ENCODE results near the gene NCS1.

NCS1 gene

GRCh38 chr9:130129432-130130061 is 42.7 kb upstream of the NCS1 start:
- H3K4me3 ChIP-seq (ENCODE audit: low read depth, low read length), result no peak overlapping the region
- in situ Hi-C loops (cut with HindIII; ENCODE audit: low sequenced_read_pairs), result no loop called here
- no peak for TF ChIP-seq CTCF (IDR thresholded peaks at IDR 0.05; ENCODE audit: low read depth, low read length)
- DNase-seq (ENCODE audit: low read depth, low spot score), result peak; percentile 61

GRCh38 chr9:130132746-130133145 is 39.5 kb upstream of the NCS1 start:
- TF ChIP-seq CTCF (IDR thresholded peaks at IDR 0.05; ENCODE audit: low read depth, low read length), result no peak
- in situ Hi-C loops (cut with HindIII; ENCODE audit: low sequenced_read_pairs), result no loop called here
- DNase-seq (ENCODE audit: low read depth, low spot score), result no peak
- no peak overlapping the region for H3K4me3 ChIP-seq (ENCODE audit: low read depth, low read length)

GRCh38 chr9:130137081-130137640 is 35.0 kb upstream of the NCS1 start:
- in situ Hi-C loops (cut with HindIII; ENCODE audit: low sequenced_read_pairs), result no loop called here
- no peak for TF ChIP-seq CTCF (IDR thresholded peaks at IDR 0.05; ENCODE audit: low read depth, low read length)

GRCh38 chr9:130137641-130138081 is 34.5 kb upstream of the NCS1 start:
- in situ Hi-C loops (cut with HindIII; ENCODE audit: low sequenced_read_pairs), result no loop called here
- no peak for DNase-seq (ENCODE audit: low read depth, low spot score)
- no peak for TF ChIP-seq CTCF (IDR thresholded peaks at IDR 0.05; ENCODE audit: low read depth, low read length)
- no peak overlapping the region for H3K4me3 ChIP-seq (ENCODE audit: low read depth, low read length)

More at GRCh38 chr9:130137081-130137640, 35.0 kb upstream of the NCS1 start:
- no peak for DNase-seq (ENCODE audit: low read depth, low spot score)
- H3K4me3 ChIP-seq (ENCODE audit: low read depth, low read length), result no peak overlapping the region

- in situ Hi-C loops (cut with HindIII; ENCODE audit: low sequenced_read_pairs), result no loop called here
- TF ChIP-seq CTCF (IDR thresholded peaks at IDR 0.05; ENCODE audit: low read depth, low read length), result no peak
- no peak overlapping the region for H3K4me3 ChIP-seq (ENCODE audit: low read depth, low read length)
- peak; percentile 97 for DNase-seq (ENCODE audit: low read depth, low spot score)
Observed at GRCh38 chr9:130138171-130138653, 34.0 kb upstream of the NCS1 start.

- H3K4me3 ChIP-seq (ENCODE audit: low read depth, low read length), result no peak overlapping the region
- peak; percentile 98 for DNase-seq (ENCODE audit: low read depth, low spot score)
- in situ Hi-C loops (cut with HindIII; ENCODE audit: low sequenced_read_pairs), result no loop called here
- no peak for TF ChIP-seq CTCF (IDR thresholded peaks at IDR 0.05; ENCODE audit: low read depth, low read length)
Observed at GRCh38 chr9:130138791-130139190, 33.4 kb upstream of the NCS1 start.

Measured in astrocyte of the spinal cord (primary cell).